Peyer's patch (tissue), 4 donors: ENCODE data around the gene DPYD.

Experiments used
- CTCF ChIP-seq, 6 experiments: fragments of 450-650 bp in 4 of 6; fragments of 200-600 bp in 2 of 6; sonication (generic) in 1 of 6; IDR thresholded peaks; one replicate each; pipeline ENCODE4 v1.5.1; 2017 to 2019; ENCODE audit warnings: antibody characterized with exemption in 6 of 6, mild to moderate bottlenecking in 3 of 6, moderate library complexity in 1 of 6
- POLR2A ChIP-seq, 2 donors: fragments of 450-650 bp; IDR thresholded peaks; one replicate each; pipeline ENCODE4 v1.5.1; 2017; ENCODE audit warnings: antibody characterized with exemption in 2 of 2, mild to moderate bottlenecking in 2 of 2, moderate library complexity in 2 of 2

DNA sequence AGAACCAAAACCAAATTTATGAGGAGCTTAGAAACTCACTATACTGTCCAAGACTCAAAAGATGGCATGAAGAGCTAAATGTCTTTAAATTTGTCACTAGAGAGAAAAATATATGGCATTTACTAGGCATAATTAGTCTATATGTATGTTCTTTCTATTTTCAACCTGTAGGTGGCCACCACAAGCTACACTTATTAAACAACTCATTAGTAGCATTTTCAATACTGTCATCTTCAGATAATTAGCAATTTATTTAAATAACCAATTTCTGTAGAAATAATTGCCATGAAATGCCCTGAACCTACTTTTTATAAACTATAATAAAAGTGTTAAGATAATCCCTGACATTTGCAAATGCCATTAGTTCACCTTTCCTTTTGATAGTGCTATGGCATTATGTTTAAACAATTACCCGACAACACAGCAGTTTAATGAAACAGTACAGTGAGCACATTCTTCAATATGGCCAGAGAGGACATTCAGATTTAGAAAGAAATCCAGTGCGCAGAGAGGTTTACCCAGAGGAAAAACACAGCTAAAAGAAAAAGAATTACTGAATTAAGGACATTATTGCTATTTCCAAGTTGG lies 676.8 kb downstream of the DPYD start:
- TF ChIP-seq CTCF (IDR thresholded peaks at IDR 0.05) (peak in 4 of 6 experiments; percentile 22 to 66 (median 59)), POLR2A (IDR thresholded peaks at IDR 0.05) (no peak)
